Endothelial cell of umbilical vein (primary cell): Measurements from ENCODE around the gene NRXN3. TPM values are rescaled to one million over a fixed set of nuclear protein-coding genes. Genes with fewer than 3 reads are reported as not detected.

ENCODE experiments used
- BruUV-seq: library from RNA; stranded (reverse); fragments of 400-500 nt; replicated peaks from 2 replicates; lab custom pipeline; 2021; lab: Mats Ljungman, UMichigan
- CTCF ChIA-PET: fragments of 300-600, 350-600 bp; sonication (Branson Sonifier 250); formaldehyde crosslinking; loops from one replicate; lab custom pipeline; 2021; ENCODE audit warnings: antibody characterized with exemption, inconsistent platforms; lab: Charles Lee
- POLR2A ChIA-PET: fragments of 300-600, 350-600 bp; sonication (Branson Sonifier 250); formaldehyde crosslinking; loops from one replicate; lab custom pipeline; 2021; ENCODE audit warnings: antibody characterized with exemption, inconsistent platforms; lab: Charles Lee
- DNase-seq: peaks from one replicate; pipeline ENCODE4 v3.0.0-alpha.2; 2011; ENCODE audit warnings: low read depth, low spot score
- FAIRE-seq: peaks from 2 replicates; lab custom pipeline; 2011; peaks lifted over from hg19 to GRCh38; lab: Jason Lieb, UNC
- H2AFZ ChIP-seq: 2 replicates; pipeline ENCODE4 v1.6.0; 2012; ENCODE audit warnings: low read depth, low read length, control low read depth, inconsistent platforms
- H3K27ac ChIP-seq: 2 replicates; pipeline ENCODE4 v1.5.1; 2011; ENCODE audit warnings: low read depth, mild to moderate bottlenecking, control low read depth, low read length, moderate library complexity; ENCODE audit not compliant: insufficient read depth
- H3K27me3 ChIP-seq, 2 experiments: 2 replicates each; pipeline versions ENCODE4 v1.6.0 to v1.6.1; 2011; ENCODE audit warnings: low read length in 2 of 2, mixed read lengths in 1 of 2; ENCODE audit not compliant: control insufficient read depth in 2 of 2, insufficient read depth in 2 of 2
- H3K36me3 ChIP-seq, 2 experiments: 2 replicates in 1 of 2; 3 replicates in 1 of 2; pipeline ENCODE4 v1.5.1; 2011; ENCODE audit warnings: low read length in 2 of 2, mild to moderate bottlenecking in 1 of 2, moderate library complexity in 1 of 2; ENCODE audit not compliant: control insufficient read depth in 2 of 2, insufficient read depth in 2 of 2; ENCODE audit errors: extremely low read depth in 1 of 2
- H3K4me1 ChIP-seq: 3 replicates; pipeline ENCODE4 v1.5.1; 2011; ENCODE audit warnings: mild to moderate bottlenecking, low read length; ENCODE audit not compliant: control insufficient read depth, insufficient read depth; ENCODE audit errors: extremely low read depth
- H3K4me2 ChIP-seq: 2 replicates; pipeline ENCODE4 v1.6.1; 2011; ENCODE audit warnings: low read length, control low read depth, mixed read lengths; ENCODE audit not compliant: insufficient read depth
- H3K4me3 ChIP-seq, 3 experiments: fragments of 200-600 bp in 1 of 3; sonication (generic), shearing (Covaris generic) in 1 of 3; replicated peaks in 1 of 3; 2 replicates each; pipeline ENCODE4 v1.5.1; 2011 to 2016; ENCODE audit warnings: control low read depth in 3 of 3, low read length in 3 of 3, mild to moderate bottlenecking in 2 of 3, inconsistent platforms in 1 of 3, low read depth in 1 of 3, moderate library complexity in 1 of 3; ENCODE audit not compliant: insufficient read depth in 1 of 3
- H3K79me2 ChIP-seq: 2 replicates; pipeline ENCODE4 v1.6.0; 2012; ENCODE audit warnings: low read length, inconsistent platforms; ENCODE audit not compliant: control insufficient read depth, insufficient read depth
- H3K9ac ChIP-seq: replicated peaks from 2 replicates; pipeline ENCODE3; 2011; ENCODE audit warnings: low read length, control low read depth; ENCODE audit not compliant: insufficient read depth; ENCODE audit errors: extremely low read depth
- H3K9me1 ChIP-seq: replicated peaks from 3 replicates; pipeline ENCODE4 v1.6.0; 2011; ENCODE audit warnings: mild to moderate bottlenecking, low read length; ENCODE audit not compliant: control insufficient read depth, insufficient read depth; ENCODE audit errors: extremely low read depth
- H3K9me3 ChIP-seq: replicated peaks from 2 replicates; pipeline ENCODE4 v1.5.1; 2012; ENCODE audit warnings: low read length, inconsistent platforms; ENCODE audit not compliant: control insufficient read depth, insufficient read depth
- H4K20me1 ChIP-seq: replicated peaks from 2 replicates; pipeline ENCODE3; 2011; ENCODE audit warnings: mild to moderate bottlenecking, low read length; ENCODE audit not compliant: control insufficient read depth, insufficient read depth; ENCODE audit errors: extremely low read depth
- EZH2 ChIP-seq: IDR thresholded peaks from 2 replicates; pipeline ENCODE4 v1.6.1; 2012; ENCODE audit warnings: borderline replicate concordance, low read depth, mild to moderate bottlenecking, moderate library complexity, low read length, inconsistent platforms; ENCODE audit not compliant: severe bottlenecking
- FOS ChIP-seq: IDR thresholded peaks from 2 replicates; pipeline ENCODE4 v1.6.1; 2011; ENCODE audit warnings: mild to moderate bottlenecking, low read length, moderate library complexity, borderline replicate concordance; ENCODE audit not compliant: insufficient read depth
- GATA2 ChIP-seq: IDR thresholded peaks from 2 replicates; pipeline ENCODE4 v1.7.0; 2011; ENCODE audit warnings: low read depth, mild to moderate bottlenecking, moderate library complexity, mixed read lengths, low read length; ENCODE audit not compliant: insufficient read length, insufficient read depth
- JUN ChIP-seq: IDR thresholded peaks from 2 replicates; pipeline ENCODE4 v1.6.1; 2011; ENCODE audit warnings: borderline replicate concordance, low read depth; ENCODE audit not compliant: insufficient read length, insufficient read depth
- MYC ChIP-seq: IDR thresholded peaks from one replicate; pipeline ENCODE4 v1.6.1; 2011; ENCODE audit warnings: mild to moderate bottlenecking, low read depth, low read length
- POLR2A ChIP-seq: IDR thresholded peaks from 2 replicates; pipeline ENCODE4 v1.6.1; 2012; ENCODE audit warnings: low read depth, mild to moderate bottlenecking, control low read depth, low read length
- POLR2AphosphoS5 ChIP-seq: IDR thresholded peaks from 2 replicates; pipeline ENCODE4 v1.6.1; 2012; ENCODE audit warnings: low read depth, mild to moderate bottlenecking, control low read depth, low read length, moderate library complexity; ENCODE audit not compliant: insufficient read depth
- dilution Hi-C: fragments of 300-500 bp; cut with MboI; formaldehyde crosslinking; loops from one replicate; pipeline ENCODE4 v1.15.0; 2019; ENCODE audit warnings: low sequenced_read_pairs; ENCODE audit not compliant: extremely low pct_ligation_motif_present
- intact Hi-C: fragments of 100-400 bp; cut with micrococcal nuclease; formaldehyde crosslinking; loops from one replicate; pipeline ENCODE4 v1.10.0; 2022
- polyA plus RNA-seq, 4 experiments: library from polyadenylated mRNA; depleted of rRNA in 3 of 4; stranded (reverse) in 3 of 4; unstranded in 1 of 4; fragments of >200 nt; gene quantifications; 2 replicates each; pipeline versions ENCODE4 v1.2.1 to v1.2.3, GENCODE V29; 2011 to 2012; ENCODE audit warnings: missing spikeins in 1 of 4
- total RNA-seq: library from RNA; stranded (reverse); gene quantifications from 2 replicates; pipeline ENCODE4 v1.2.3, GENCODE V29; 2021
- TF ChIP-seq, protein P1 (sequence below), 2 donors: IDR thresholded peaks; 1 replicate in 1 of 2; 2 replicates in 1 of 2; pipeline ENCODE4 v1.5.1; 2011; ENCODE audit warnings: low read length in 2 of 2, mild to moderate bottlenecking in 2 of 2, moderate library complexity in 2 of 2, control low read depth in 1 of 2, inconsistent platforms in 1 of 2, low read depth in 1 of 2; ENCODE audit not compliant: insufficient read depth in 1 of 2; ENCODE audit errors: extremely low read depth in 1 of 2
- TF ChIP-seq, protein P2 (sequence below): IDR thresholded peaks from 2 replicates; pipeline ENCODE4 v1.6.1; 2011; ENCODE audit not compliant: insufficient read depth, insufficient read length

NRXN3 gene
- total and polyA plus RNA-seq, 2 donors (not counting 3 experiments of a cell fraction or from before 2014, with no cell fraction given), result 0.72 to 4.2 TPM

DNA sequence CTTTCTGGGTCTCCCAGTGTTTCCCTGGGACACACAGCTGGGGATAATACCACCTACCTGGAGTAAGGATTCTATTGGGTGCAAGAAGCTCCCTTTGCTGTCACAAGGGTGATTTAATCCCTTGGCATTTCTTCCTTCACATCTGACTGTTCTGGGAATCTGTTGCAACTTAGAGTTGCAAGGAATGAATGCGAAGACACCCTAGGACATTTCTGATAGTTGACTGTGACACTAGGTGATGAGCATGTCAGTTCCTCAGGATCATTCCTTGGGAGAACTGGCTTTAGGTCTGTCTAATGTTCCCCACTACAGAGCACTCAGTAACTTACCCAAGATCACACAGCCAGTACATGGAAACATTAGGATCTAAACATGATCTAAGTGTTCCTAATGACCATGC is 593.6 kb downstream of the NRXN3 start:
- no peak for DNase-seq
- ChIA-PET POLR2A (no interaction called here), CTCF (no interaction called here)
- BruUV-seq, result no TSS peak
- intact Hi-C loops, result no loop called here
- Histone ChIP-seq H3K79me2 (no peaks in the 10 kb centered on the region), H3K27ac (no peak overlapping the region), H4K20me1 (no peaks in the 10 kb centered on the region), H3K9me3 (no peaks in the 10 kb centered on the region), H3K4me1 (no peaks in the 10 kb centered on the region), H3K27me3 (no peaks in the 10 kb centered on the region), H3K9me1 (no peaks in the 10 kb centered on the region), H3K4me2 (no peak overlapping the region), H3K4me3 (no peak overlapping the region), H3K36me3 (no peaks in the 10 kb centered on the region), H2AFZ (no peak overlapping the region), H3K9ac (no peak overlapping the region)
- TF ChIP-seq, protein P1, sequence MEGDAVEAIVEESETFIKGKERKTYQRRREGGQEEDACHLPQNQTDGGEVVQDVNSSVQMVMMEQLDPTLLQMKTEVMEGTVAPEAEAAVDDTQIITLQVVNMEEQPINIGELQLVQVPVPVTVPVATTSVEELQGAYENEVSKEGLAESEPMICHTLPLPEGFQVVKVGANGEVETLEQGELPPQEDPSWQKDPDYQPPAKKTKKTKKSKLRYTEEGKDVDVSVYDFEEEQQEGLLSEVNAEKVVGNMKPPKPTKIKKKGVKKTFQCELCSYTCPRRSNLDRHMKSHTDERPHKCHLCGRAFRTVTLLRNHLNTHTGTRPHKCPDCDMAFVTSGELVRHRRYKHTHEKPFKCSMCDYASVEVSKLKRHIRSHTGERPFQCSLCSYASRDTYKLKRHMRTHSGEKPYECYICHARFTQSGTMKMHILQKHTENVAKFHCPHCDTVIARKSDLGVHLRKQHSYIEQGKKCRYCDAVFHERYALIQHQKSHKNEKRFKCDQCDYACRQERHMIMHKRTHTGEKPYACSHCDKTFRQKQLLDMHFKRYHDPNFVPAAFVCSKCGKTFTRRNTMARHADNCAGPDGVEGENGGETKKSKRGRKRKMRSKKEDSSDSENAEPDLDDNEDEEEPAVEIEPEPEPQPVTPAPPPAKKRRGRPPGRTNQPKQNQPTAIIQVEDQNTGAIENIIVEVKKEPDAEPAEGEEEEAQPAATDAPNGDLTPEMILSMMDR (IDR thresholded peaks at IDR 0.05; ENCODE audit: extremely low read depth in 1 of 2, insufficient read depth in 1 of 2, low read depth in 1 of 2, low read length in 2 of 2), result no peak
- no peak for TF ChIP-seq POLR2A
- no peak for TF ChIP-seq FOS
- TF ChIP-seq, protein P2, sequence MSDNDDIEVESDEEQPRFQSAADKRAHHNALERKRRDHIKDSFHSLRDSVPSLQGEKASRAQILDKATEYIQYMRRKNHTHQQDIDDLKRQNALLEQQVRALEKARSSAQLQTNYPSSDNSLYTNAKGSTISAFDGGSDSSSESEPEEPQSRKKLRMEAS, result no peak
- no peak for TF ChIP-seq GATA2
- TF ChIP-seq JUN, result no peak
- no peak for TF ChIP-seq EZH2
- TF ChIP-seq MYC, result no peak
- no peak for TF ChIP-seq POLR2AphosphoS5
- FAIRE-seq, result no peak
- dilution Hi-C loops, result no loop called here
